ENCODE results near the gene TRAPPC2. TPM values are rescaled to one million over a fixed set of nuclear protein-coding genes. Genes with fewer than 3 reads are reported as not detected.
A peak's percentile ranks its signal among the peaks of the same experiment; 100 is the strongest.

Gene TRAPPC2
- total RNA-seq, 1 donor: 21.5 TPM

DNA sequence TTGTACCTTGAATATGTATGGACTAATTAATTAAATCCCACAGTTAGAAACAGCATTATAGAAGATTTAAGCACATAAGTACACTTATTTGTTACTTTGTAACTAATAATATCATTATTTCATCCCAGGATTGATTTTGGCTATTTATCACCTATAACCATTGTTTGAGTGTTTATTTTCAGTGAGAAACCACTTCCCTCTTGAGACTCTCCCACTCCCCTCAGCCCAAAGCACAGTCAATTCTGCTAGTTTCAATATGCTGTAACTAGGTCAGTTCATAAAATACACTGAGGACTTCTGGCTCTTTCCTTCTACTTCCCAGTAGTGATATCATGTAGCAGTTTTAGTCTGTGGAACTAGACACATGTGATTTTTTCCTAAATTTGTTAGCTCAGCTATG, 16.4 kb upstream of the TRAPPC2 start:
- TF ChIP-seq, protein P1, sequence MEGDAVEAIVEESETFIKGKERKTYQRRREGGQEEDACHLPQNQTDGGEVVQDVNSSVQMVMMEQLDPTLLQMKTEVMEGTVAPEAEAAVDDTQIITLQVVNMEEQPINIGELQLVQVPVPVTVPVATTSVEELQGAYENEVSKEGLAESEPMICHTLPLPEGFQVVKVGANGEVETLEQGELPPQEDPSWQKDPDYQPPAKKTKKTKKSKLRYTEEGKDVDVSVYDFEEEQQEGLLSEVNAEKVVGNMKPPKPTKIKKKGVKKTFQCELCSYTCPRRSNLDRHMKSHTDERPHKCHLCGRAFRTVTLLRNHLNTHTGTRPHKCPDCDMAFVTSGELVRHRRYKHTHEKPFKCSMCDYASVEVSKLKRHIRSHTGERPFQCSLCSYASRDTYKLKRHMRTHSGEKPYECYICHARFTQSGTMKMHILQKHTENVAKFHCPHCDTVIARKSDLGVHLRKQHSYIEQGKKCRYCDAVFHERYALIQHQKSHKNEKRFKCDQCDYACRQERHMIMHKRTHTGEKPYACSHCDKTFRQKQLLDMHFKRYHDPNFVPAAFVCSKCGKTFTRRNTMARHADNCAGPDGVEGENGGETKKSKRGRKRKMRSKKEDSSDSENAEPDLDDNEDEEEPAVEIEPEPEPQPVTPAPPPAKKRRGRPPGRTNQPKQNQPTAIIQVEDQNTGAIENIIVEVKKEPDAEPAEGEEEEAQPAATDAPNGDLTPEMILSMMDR (IDR thresholded peaks at IDR 0.05; ENCODE audit: insufficient read depth, low read length): no peak
- DNase-seq (ENCODE audit: low read depth): no peak
- no peak overlapping the region for H3K4me3 ChIP-seq (ENCODE audit: low read depth, low read length)

DNA sequence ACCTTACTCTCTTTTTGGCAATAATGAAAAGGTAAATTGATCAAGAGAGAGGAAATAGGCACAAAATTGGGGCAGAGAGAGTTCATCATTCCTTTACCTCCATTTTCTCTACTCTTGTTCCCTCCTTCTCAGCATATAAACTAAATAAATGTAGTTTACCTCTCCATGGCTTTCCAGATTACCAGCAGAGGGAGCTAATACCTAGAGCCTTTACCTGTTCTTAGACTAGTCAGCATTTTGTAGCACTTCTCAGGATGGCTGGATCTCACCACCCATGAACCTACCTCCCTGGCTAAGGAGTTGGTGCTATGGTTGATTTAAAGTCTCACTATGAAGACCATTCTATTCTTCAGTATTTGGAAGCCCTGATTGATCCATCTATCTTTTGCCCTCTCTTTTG, 15.8 kb upstream of the TRAPPC2 start:
- TF ChIP-seq, protein P1 (IDR thresholded peaks at IDR 0.05; ENCODE audit: insufficient read depth, low read length): peak; percentile 67
- no peak overlapping the region for H3K4me3 ChIP-seq (ENCODE audit: low read depth, low read length)
- peak; percentile 58 for DNase-seq (ENCODE audit: low read depth)

DNA sequence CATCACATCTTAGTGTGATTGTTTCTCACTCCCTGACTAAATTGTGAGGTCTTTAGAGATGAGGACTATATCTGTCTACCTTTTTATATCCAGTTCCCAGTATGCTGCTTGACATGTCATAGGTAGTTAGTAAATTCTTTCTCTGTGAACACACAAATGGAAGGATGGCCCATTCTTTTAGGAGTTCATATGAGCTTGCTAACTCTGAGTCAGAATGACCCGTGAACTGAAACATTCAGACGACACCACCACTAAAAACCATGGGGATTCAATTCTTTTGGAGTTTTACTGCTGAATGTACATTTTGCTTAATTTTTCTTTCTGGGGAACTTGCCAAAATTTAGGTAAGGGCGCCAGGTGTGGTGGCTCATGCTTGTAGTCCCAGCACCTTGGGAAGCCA, 14.1 kb upstream of the TRAPPC2 start:
- DNase-seq (ENCODE audit: low read depth): no peak
- TF ChIP-seq, protein P1 (IDR thresholded peaks at IDR 0.05; ENCODE audit: insufficient read depth, low read length): no peak
- H3K4me3 ChIP-seq (ENCODE audit: low read depth, low read length): no peak overlapping the region

DNA sequence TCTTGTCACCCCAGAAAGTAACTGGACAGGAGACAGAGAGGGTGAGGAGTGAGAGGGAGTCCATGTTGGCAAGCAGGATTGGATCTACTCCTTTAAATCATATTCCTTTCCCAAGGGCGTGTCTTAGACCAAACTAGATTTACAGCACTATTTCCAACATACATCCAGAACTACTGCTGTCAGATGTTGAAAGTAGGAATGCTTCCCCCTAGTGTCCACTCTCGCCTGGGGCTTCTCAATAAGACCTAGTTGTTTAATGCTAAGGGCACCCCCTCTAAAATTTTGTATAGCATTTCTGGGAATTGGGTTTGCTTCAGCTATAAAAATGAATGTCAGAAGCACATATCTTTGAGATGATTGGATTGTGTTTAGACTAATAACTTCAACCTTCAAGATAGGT, 13.4 kb upstream of the TRAPPC2 start:
- peak; percentile 87 for DNase-seq (ENCODE audit: low read depth)
- TF ChIP-seq, protein P1 (IDR thresholded peaks at IDR 0.05; ENCODE audit: insufficient read depth, low read length): peak; percentile 71
- no peak overlapping the region for H3K4me3 ChIP-seq (ENCODE audit: low read depth, low read length)

DNA sequence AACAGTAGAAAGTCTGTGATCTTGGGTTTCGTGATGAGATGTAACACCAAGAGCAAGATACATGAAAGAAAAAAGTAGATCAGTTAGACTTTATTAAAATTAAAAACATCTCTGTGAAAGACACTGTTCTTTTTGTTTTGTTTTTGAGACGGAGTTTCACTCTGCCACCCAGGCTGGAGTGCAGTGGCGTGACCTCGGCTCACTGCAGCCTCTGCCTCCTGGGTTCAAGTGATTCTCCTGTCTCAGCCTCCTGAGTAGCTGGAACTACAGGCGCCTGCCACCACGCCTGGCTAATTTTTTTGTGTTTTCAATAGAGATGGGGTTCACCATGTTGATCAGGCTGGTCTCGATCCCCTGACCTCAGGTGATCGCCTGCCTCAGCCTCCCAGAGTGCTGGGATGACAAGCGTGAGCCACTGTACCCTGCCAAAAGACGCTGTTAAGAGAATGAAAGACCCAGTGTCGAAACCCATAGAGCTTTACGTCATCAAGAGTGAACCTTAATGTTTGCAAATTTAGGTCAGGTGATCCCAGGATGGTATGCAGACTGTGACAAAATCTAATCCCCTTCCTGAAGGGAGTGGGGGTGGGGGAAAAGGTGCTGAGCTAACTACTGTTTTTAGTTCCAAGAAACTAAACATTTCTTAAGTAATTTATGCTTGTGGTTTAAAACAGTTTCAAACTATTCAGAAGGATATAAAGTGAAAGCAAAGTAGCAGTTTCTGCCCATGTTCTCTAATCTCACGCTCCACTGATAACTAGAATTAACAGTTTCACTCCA, 8.2 kb upstream of the TRAPPC2 start:
- no peak overlapping the region for H3K4me3 ChIP-seq (ENCODE audit: low read depth, low read length)
- no peak for DNase-seq (ENCODE audit: low read depth)
- TF ChIP-seq, protein P1 (IDR thresholded peaks at IDR 0.05; ENCODE audit: insufficient read depth, low read length): no peak

DNA sequence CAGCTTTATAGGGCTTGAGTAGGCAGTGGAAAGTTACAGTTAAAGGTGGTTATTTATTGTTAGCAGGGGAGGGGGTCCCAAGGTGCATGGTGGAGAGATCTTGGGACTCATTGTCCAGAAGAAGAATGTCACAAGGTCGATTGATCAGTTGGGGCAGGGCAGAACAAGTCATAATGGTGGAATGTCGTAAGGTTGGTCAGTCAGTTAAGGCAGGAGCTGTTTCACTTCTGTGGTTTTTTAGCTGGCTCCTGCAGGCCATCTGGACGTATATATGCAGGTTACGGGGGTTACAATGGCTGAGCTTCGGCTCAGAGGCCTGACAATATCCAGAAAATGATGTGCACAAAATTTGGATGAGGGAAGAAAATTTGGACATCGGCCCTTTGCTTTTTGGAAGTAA, 7.3 kb upstream of the TRAPPC2 start:
- DNase-seq (ENCODE audit: low read depth): no peak
- H3K4me3 ChIP-seq (ENCODE audit: low read depth, low read length): no peak overlapping the region
- TF ChIP-seq, protein P1 (IDR thresholded peaks at IDR 0.05; ENCODE audit: insufficient read depth, low read length): no peak

DNA sequence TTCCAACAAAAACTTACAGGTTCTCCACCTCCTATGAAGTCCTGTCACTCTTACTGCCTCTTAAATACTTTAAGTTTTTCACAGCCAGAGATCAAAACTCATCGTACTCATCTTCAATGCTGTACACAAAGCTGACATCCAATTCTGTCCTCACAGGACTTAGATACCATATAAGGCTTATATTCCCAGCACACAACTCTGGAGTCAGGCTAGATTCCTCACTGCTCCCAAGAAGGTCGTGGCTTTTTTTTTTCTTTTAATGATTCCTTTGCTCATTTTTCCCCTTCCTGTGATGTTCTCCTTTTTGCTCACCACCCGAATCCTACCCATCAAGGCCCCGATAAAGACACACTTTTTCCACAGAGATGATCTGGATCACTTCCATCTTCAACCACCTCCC, 914 bp downstream of the TRAPPC2 start:
- TF ChIP-seq, protein P1 (IDR thresholded peaks at IDR 0.05; ENCODE audit: insufficient read depth, low read length): no peak
- DNase-seq (ENCODE audit: low read depth): peak; percentile 22
- peak overlapping the region; percentile 95 for H3K4me3 ChIP-seq (ENCODE audit: low read depth, low read length)
